Measurements from ENCODE around the gene VPS16. TPM values are rescaled to one million over a fixed set of nuclear protein-coding genes. Genes with fewer than 3 reads are reported as not detected.

Gene VPS16
- total and polyA plus RNA-seq, 4 donors: 14.5 to 24.3 (median 16.1) TPM

DNA sequence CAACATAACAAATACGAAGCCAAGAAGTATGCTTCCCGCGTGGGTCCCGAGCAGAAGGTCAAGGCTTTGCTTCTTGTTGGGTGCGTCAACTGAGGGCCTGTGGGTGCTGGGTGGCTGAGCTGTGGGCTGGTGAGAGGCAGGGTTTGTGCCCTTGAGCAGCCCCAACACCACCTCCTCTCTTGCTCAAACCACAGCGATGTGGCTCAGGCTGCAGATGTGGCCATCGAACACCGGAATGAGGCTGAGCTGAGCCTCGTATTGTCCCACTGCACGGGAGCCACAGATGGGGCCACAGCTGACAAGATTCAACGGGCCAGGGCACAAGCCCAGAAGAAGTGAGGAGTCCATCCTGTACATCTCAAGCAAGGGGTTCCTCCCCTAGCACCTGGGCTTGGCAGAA is 25.7 kb downstream of the VPS16 start:
- Histone ChIP-seq H3K4me1 (ENCODE audit: control insufficient read depth in 4 of 4, insufficient read depth in 4 of 4, low read length in 3 of 4) (no peaks in the 10 kb centered on the region), H3K27ac (ENCODE audit: low read depth in 1 of 2, low read length in 2 of 2) (no peak overlapping the region), H3K9me3 (ENCODE audit: control insufficient read depth in 4 of 4, low read length in 3 of 4) (no peaks in the 10 kb centered on the region), H3K27me3 (ENCODE audit: control insufficient read depth in 4 of 4, insufficient read depth in 4 of 4, low read length in 3 of 4) (no peaks in the 10 kb centered on the region), H3K36me3 (ENCODE audit: control insufficient read depth in 4 of 4, insufficient read depth in 3 of 4, low read depth in 1 of 4, low read length in 3 of 4) (peaks cover 3 to 37% (median 8%) of the 10 kb centered on the region in 4 donors), H3K9ac (ENCODE audit: low read depth in 1 of 2, low read length in 2 of 2) (no peak overlapping the region), H3K4me3 (ENCODE audit: low read depth in 1 of 3, low read length in 3 of 3) (no peak overlapping the region)
- 91% methylated on average over 11 of the region's 11 CpGs for WGBS
- TF ChIP-seq JUND (IDR thresholded peaks at IDR 0.05): no peak
- TF ChIP-seq RXRA (IDR thresholded peaks at IDR 0.05): no peak
- TF ChIP-seq, protein P1, sequence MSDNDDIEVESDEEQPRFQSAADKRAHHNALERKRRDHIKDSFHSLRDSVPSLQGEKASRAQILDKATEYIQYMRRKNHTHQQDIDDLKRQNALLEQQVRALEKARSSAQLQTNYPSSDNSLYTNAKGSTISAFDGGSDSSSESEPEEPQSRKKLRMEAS (IDR thresholded peaks at IDR 0.05): no peak
- no peak for TF ChIP-seq HNF4A (conservative IDR thresholded peaks at IDR 0.05)
- TF ChIP-seq HNF4G (IDR thresholded peaks at IDR 0.05): no peak
- TF ChIP-seq SP1 (IDR thresholded peaks at IDR 0.05): no peak
- TF ChIP-seq, protein P2, sequence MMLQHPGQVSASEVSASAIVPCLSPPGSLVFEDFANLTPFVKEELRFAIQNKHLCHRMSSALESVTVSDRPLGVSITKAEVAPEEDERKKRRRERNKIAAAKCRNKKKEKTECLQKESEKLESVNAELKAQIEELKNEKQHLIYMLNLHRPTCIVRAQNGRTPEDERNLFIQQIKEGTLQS (IDR thresholded peaks at IDR 0.05): no peak
- no peak for TF ChIP-seq FOXA1 (IDR thresholded peaks at IDR 0.05)
- no peak for TF ChIP-seq TAF1 (conservative IDR thresholded peaks at IDR 0.05)
- TF ChIP-seq, protein P3, sequence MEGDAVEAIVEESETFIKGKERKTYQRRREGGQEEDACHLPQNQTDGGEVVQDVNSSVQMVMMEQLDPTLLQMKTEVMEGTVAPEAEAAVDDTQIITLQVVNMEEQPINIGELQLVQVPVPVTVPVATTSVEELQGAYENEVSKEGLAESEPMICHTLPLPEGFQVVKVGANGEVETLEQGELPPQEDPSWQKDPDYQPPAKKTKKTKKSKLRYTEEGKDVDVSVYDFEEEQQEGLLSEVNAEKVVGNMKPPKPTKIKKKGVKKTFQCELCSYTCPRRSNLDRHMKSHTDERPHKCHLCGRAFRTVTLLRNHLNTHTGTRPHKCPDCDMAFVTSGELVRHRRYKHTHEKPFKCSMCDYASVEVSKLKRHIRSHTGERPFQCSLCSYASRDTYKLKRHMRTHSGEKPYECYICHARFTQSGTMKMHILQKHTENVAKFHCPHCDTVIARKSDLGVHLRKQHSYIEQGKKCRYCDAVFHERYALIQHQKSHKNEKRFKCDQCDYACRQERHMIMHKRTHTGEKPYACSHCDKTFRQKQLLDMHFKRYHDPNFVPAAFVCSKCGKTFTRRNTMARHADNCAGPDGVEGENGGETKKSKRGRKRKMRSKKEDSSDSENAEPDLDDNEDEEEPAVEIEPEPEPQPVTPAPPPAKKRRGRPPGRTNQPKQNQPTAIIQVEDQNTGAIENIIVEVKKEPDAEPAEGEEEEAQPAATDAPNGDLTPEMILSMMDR (IDR thresholded peaks at IDR 0.05; ENCODE audit: low read depth, low read length, missing input control): no peak
- TF ChIP-seq, protein P4, sequence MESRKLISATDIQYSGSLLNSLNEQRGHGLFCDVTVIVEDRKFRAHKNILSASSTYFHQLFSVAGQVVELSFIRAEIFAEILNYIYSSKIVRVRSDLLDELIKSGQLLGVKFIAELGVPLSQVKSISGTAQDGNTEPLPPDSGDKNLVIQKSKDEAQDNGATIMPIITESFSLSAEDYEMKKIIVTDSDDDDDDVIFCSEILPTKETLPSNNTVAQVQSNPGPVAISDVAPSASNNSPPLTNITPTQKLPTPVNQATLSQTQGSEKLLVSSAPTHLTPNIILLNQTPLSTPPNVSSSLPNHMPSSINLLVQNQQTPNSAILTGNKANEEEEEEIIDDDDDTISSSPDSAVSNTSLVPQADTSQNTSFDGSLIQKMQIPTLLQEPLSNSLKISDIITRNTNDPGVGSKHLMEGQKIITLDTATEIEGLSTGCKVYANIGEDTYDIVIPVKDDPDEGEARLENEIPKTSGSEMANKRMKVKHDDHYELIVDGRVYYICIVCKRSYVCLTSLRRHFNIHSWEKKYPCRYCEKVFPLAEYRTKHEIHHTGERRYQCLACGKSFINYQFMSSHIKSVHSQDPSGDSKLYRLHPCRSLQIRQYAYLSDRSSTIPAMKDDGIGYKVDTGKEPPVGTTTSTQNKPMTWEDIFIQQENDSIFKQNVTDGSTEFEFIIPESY (IDR thresholded peaks at IDR 0.05): no peak
- no peak for DNase-seq (ENCODE audit: low spot score)

DNA sequence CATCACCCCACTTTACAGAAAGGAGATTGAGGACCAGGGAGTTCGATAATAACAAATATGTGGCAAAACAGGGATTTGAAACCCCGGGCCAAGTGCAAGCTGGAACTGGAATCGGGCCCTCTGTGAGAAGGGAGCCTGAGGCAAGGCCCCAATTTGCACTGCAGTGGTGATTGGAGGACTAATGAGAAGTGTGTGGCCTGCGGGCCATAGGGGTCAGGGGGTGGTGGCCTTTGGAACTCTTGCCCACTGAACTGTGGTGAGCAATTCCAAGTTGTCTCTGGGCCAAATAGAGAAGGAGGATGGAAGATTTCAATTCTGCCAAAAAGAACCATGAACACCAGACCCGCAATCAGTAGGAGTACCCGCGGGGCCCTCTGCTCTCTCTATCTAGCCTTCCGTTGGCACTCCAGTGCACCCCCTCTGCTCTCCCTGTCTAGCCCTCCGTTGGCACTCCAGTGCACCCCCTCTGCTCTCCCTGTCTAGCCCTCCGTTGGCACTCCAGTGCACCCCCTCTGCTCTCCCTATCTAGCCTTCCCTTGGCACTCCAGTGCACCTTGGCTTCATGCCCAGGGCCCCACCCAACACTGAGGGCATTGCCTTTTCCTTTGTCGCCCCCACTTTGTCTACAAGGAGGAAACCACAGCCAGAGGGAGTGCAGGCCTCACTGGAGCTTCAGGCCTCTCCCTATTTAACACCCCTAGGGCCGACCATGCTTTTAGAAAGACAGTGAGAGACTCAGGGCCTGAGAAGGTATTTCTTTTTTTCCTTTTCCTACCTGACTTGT is 26.7 kb downstream of the VPS16 start:
- peaks cover 2 to 28% (median 6%) of the 10 kb centered on the region in 4 donors for H3K36me3 ChIP-seq (ENCODE audit: control insufficient read depth in 4 of 4, insufficient read depth in 3 of 4, low read depth in 1 of 4, low read length in 3 of 4)
- no peak overlapping the region for H3K4me3 ChIP-seq (ENCODE audit: low read depth in 1 of 3, low read length in 3 of 3)
- no peaks in the 10 kb centered on the region for H3K9me3 ChIP-seq (ENCODE audit: control insufficient read depth in 4 of 4, low read length in 3 of 4)
- peaks cover 2 to 4% (median 3%) of the 10 kb centered on the region in 4 donors for H3K4me1 ChIP-seq (ENCODE audit: control insufficient read depth in 4 of 4, insufficient read depth in 4 of 4, low read length in 3 of 4)
- WGBS: 80% methylated on average over 12 of the region's 12 CpGs
- H3K27ac ChIP-seq (ENCODE audit: low read depth in 1 of 2, low read length in 2 of 2): no peak overlapping the region
- no peaks in the 10 kb centered on the region for H3K27me3 ChIP-seq (ENCODE audit: control insufficient read depth in 4 of 4, insufficient read depth in 4 of 4, low read length in 3 of 4)
- H3K9ac ChIP-seq (ENCODE audit: low read depth in 1 of 2, low read length in 2 of 2): no peak overlapping the region
- TF ChIP-seq GABPA (IDR thresholded peaks at IDR 0.05 in 1 of 2, conservative IDR thresholded peaks at IDR 0.05 in 1 of 2): no peak
- TF ChIP-seq FOXA2 (IDR thresholded peaks at IDR 0.05): no peak
- TF ChIP-seq, protein P1 (IDR thresholded peaks at IDR 0.05): no peak
- no peak for TF ChIP-seq NR2F2 (IDR thresholded peaks at IDR 0.05)
- no peak for TF ChIP-seq HNF4G (IDR thresholded peaks at IDR 0.05)
- no peak for TF ChIP-seq RXRA (IDR thresholded peaks at IDR 0.05)
- TF ChIP-seq, protein P5, sequence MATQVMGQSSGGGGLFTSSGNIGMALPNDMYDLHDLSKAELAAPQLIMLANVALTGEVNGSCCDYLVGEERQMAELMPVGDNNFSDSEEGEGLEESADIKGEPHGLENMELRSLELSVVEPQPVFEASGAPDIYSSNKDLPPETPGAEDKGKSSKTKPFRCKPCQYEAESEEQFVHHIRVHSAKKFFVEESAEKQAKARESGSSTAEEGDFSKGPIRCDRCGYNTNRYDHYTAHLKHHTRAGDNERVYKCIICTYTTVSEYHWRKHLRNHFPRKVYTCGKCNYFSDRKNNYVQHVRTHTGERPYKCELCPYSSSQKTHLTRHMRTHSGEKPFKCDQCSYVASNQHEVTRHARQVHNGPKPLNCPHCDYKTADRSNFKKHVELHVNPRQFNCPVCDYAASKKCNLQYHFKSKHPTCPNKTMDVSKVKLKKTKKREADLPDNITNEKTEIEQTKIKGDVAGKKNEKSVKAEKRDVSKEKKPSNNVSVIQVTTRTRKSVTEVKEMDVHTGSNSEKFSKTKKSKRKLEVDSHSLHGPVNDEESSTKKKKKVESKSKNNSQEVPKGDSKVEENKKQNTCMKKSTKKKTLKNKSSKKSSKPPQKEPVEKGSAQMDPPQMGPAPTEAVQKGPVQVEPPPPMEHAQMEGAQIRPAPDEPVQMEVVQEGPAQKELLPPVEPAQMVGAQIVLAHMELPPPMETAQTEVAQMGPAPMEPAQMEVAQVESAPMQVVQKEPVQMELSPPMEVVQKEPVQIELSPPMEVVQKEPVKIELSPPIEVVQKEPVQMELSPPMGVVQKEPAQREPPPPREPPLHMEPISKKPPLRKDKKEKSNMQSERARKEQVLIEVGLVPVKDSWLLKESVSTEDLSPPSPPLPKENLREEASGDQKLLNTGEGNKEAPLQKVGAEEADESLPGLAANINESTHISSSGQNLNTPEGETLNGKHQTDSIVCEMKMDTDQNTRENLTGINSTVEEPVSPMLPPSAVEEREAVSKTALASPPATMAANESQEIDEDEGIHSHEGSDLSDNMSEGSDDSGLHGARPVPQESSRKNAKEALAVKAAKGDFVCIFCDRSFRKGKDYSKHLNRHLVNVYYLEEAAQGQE (IDR thresholded peaks at IDR 0.05): no peak
- DNase-seq (ENCODE audit: low spot score): no peak
